NCI-H146 (cell line): ENCODE data around the gene LHX6.

Experiments
- DNase-seq: peaks from one replicate; lab custom pipeline; 2025; lab: John Stamatoyannopoulos, UW

Gene LHX6

GRCh38 chr9:122190597-122191381 is 38.0 kb downstream of the LHX6 start:
- no peak for DNase-seq

- DNase-seq: no peak
Observed at GRCh38 chr9:122188369-122188768, 40.4 kb downstream of the LHX6 start.

- no peak for DNase-seq
Observed at GRCh38 chr9:122186777-122187470, 41.8 kb downstream of the LHX6 start.

- DNase-seq: no peak
Observed at GRCh38 chr9:122186301-122186700, 42.5 kb downstream of the LHX6 start.

- DNase-seq: no peak
Observed at GRCh38 chr9:122184551-122184950, 44.2 kb downstream of the LHX6 start.

- no peak for DNase-seq
Observed at GRCh38 chr9:122183501-122183900, 45.3 kb downstream of the LHX6 start.

- peak; percentile 74 for DNase-seq
Observed at GRCh38 chr9:122180633-122181032, 48.1 kb downstream of the LHX6 start.

GRCh38 chr9:122179690-122180074 is 49.1 kb downstream of the LHX6 start:
- DNase-seq: no peak

GRCh38 chr9:122179054-122179689 is 49.6 kb downstream of the LHX6 start:
- DNase-seq: no peak

- DNase-seq: no peak
Observed at GRCh38 chr9:122176916-122177315, 51.8 kb downstream of the LHX6 start.

GRCh38 chr9:122173670-122174069 is 55.1 kb downstream of the LHX6 start:
- DNase-seq: no peak

GRCh38 chr9:122172131-122172530 is 56.6 kb downstream of the LHX6 start:
- no peak for DNase-seq

- DNase-seq: no peak
Observed at GRCh38 chr9:122168356-122168755, 60.4 kb downstream of the LHX6 start.

- DNase-seq: no peak
Observed at GRCh38 chr9:122164286-122164685, 64.5 kb downstream of the LHX6 start.

- DNase-seq: no peak
Observed at GRCh38 chr9:122162415-122162814, 66.3 kb downstream of the LHX6 start.

- no peak for DNase-seq
Observed at GRCh38 chr9:122159925-122160246, 68.9 kb downstream of the LHX6 start.

GRCh38 chr9:122159026-122159924 is 69.5 kb downstream of the LHX6 start, which contains the start of the genes MORN5 and NDUFA8:
Gene MORN5, plus strand, starts transcription at chr9:122159908. Its CDS starts 65 bp downstream, at chr9:122159973.
Gene NDUFA8, minus strand, starts transcription at chr9:122159779. Its CDS starts 102 bp downstream, at chr9:122159677.
- peak; percentile 93 for DNase-seq

- DNase-seq: peak; percentile 2
Observed at GRCh38 chr9:122158202-122158601, 70.6 kb downstream of the LHX6 start.

GRCh38 chr9:122155796-122156195 is 73.0 kb downstream of the LHX6 start:
- no peak for DNase-seq
